Effector memory CD4-positive, alpha-beta T cell (primary cell): ENCODE results near the gene ATP23.

Experiments used
- DNase-seq, 3 donors: peaks; one replicate each; pipeline ENCODE4 v3.0.0-alpha.2; 2020
- H3K27ac ChIP-seq: 2 replicates; pipeline ENCODE4 v1.7.0; 2013; ENCODE audit warnings: mild to moderate bottlenecking, low read length, moderate library complexity; ENCODE audit not compliant: insufficient read depth, poor library complexity, severe bottlenecking
- H3K27me3 ChIP-seq: replicated peaks from 2 replicates; pipeline ENCODE4 v1.7.0; 2013; ENCODE audit warnings: mild to moderate bottlenecking, low read length; ENCODE audit not compliant: insufficient read depth, control insufficient read depth, poor library complexity, severe bottlenecking
- H3K36me3 ChIP-seq: 2 replicates; pipeline ENCODE4 v1.7.0; 2013; ENCODE audit warnings: mild to moderate bottlenecking, low read length, moderate library complexity; ENCODE audit not compliant: control insufficient read depth, insufficient read depth
- H3K4me1 ChIP-seq: 2 replicates; pipeline ENCODE4 v1.7.0; 2013; ENCODE audit warnings: low read length, mild to moderate bottlenecking; ENCODE audit not compliant: control insufficient read depth, insufficient read depth, poor library complexity, severe bottlenecking
- H3K4me3 ChIP-seq: 2 replicates; pipeline ENCODE4 v1.7.0; 2013; ENCODE audit warnings: low read length, low read depth, mild to moderate bottlenecking; ENCODE audit not compliant: insufficient read depth, poor library complexity, severe bottlenecking
- H3K9me3 ChIP-seq: 2 replicates; pipeline ENCODE4 v1.7.0; 2013; ENCODE audit warnings: mild to moderate bottlenecking, low read length, moderate library complexity; ENCODE audit not compliant: control insufficient read depth

The ATP23 gene

GRCh38 chr12:57940052-57940914 is 1.1 kb upstream of the ATP23 start:
- Histone ChIP-seq H3K36me3 (no peaks in the 10 kb centered on the region), H3K27ac (peak overlapping the region; percentile 87), H3K27me3 (no peaks in the 10 kb centered on the region), H3K4me3 (peak overlapping the region; percentile 61), H3K4me1 (peaks cover 27% of the 10 kb centered on the region), H3K9me3 (no peaks in the 10 kb centered on the region)
- no peak for DNase-seq

GRCh38 chr12:57940915-57941164 is 527 bp upstream of the ATP23 start:
- no peaks in the 10 kb centered on the region for H3K27me3 ChIP-seq
- H3K4me3 ChIP-seq, result peak overlapping the region; percentile 61
- DNase-seq, result no peak
- no peaks in the 10 kb centered on the region for H3K9me3 ChIP-seq
- peak overlapping the region; percentile 87 for H3K27ac ChIP-seq
- no peaks in the 10 kb centered on the region for H3K36me3 ChIP-seq
- peaks cover 23% of the 10 kb centered on the region for H3K4me1 ChIP-seq

- Histone ChIP-seq H3K27me3 (no peaks in the 10 kb centered on the region), H3K4me3 (no peak overlapping the region), H3K27ac (no peak overlapping the region), H3K36me3 (no peaks in the 10 kb centered on the region), H3K4me1 (peaks cover 15% of the 10 kb centered on the region), H3K9me3 (no peaks in the 10 kb centered on the region)
- no peak for DNase-seq
These were observed 2.2 kb downstream of the ATP23 start for GRCh38 chr12:57943438-57944080.

- Histone ChIP-seq H3K4me3 (no peak overlapping the region), H3K27me3 (no peaks in the 10 kb centered on the region), H3K4me1 (peaks cover 15% of the 10 kb centered on the region), H3K9me3 (no peaks in the 10 kb centered on the region), H3K27ac (no peak overlapping the region), H3K36me3 (no peaks in the 10 kb centered on the region)
- DNase-seq, result no peak
These were observed 3.1 kb downstream of the ATP23 start for GRCh38 chr12:57944313-57945023.

DNA sequence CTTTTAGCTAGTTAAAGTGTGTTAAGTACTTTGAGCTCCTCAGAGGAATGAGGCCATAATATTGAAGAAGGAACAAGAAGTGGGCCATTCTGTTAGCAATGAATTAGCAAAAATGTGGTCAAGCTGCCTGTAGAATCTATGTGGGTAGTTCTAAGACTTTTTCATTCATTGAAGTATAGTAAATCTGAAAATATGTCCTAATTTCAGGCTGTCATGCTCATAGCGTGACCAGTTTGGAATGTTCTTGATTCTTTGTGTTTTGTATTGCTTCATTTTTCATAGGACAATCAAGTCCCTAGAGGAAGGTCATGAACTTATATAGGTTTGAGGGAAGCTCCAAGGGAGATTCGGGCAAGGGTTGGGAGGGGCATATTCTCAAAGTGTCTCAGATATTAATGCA is 11.4 kb downstream of the ATP23 start:
- Histone ChIP-seq H3K27me3 (no peaks in the 10 kb centered on the region), H3K4me3 (no peak overlapping the region), H3K9me3 (no peaks in the 10 kb centered on the region), H3K27ac (no peak overlapping the region), H3K36me3 (peaks cover 19% of the 10 kb centered on the region), H3K4me1 (no peaks in the 10 kb centered on the region)
- no peak for DNase-seq

DNA sequence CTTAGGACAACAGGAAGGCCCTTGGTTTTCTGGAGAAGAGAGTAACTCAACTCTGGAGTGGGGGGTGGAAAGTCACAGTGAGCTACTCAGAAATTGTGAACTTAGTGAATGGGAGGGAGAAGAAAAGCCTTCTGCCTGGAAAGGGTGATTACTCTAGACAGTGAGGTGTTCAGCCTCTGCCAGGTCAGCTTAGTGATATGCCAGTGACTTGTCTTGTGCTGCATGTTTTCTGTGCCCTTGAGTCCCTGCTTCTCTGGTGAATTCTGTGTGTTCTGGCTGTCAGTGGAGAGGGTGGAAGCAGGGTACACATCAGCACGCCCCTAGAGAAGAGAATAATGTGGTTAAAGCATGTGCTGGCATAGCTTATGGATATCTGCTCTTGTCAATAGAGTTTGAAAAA is 13.4 kb downstream of the ATP23 start:
- Histone ChIP-seq H3K4me3 (no peak overlapping the region), H3K27me3 (no peaks in the 10 kb centered on the region), H3K36me3 (peaks cover 19% of the 10 kb centered on the region), H3K4me1 (no peaks in the 10 kb centered on the region), H3K27ac (no peak overlapping the region), H3K9me3 (no peaks in the 10 kb centered on the region)
- no peak for DNase-seq

- Histone ChIP-seq H3K36me3 (peaks cover 15% of the 10 kb centered on the region), H3K27me3 (no peaks in the 10 kb centered on the region), H3K4me3 (no peak overlapping the region), H3K27ac (no peak overlapping the region), H3K4me1 (no peaks in the 10 kb centered on the region), H3K9me3 (no peaks in the 10 kb centered on the region)
- no peak for DNase-seq
These were observed 16.8 kb downstream of the ATP23 start for GRCh38 chr12:57958061-57958657.

DNA sequence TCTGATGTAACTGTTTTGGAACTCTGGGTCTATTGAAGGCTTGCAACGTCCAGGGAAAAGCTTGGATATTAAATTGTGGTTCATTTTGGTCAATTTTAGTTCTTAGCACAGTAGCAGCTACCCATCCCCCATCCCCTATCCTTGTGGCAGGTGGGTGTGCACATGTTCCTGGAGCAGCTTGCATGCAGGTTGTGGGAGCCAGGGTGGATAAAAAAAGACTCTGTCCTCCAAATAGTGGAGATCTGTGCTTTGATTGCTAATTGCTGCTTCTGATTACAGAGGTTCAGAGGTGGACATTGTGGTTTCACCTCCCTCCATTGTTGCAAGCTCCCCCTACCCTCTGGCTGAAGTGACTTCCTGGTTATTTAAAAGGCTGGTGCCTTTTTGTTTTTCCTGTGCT is 23.1 kb downstream of the ATP23 start:
- no peaks in the 10 kb centered on the region for H3K4me1 ChIP-seq
- no peaks in the 10 kb centered on the region for H3K36me3 ChIP-seq
- no peak overlapping the region for H3K4me3 ChIP-seq
- H3K9me3 ChIP-seq, result no peaks in the 10 kb centered on the region
- no peaks in the 10 kb centered on the region for H3K27me3 ChIP-seq
- no peak overlapping the region for H3K27ac ChIP-seq
- no peak for DNase-seq

DNA sequence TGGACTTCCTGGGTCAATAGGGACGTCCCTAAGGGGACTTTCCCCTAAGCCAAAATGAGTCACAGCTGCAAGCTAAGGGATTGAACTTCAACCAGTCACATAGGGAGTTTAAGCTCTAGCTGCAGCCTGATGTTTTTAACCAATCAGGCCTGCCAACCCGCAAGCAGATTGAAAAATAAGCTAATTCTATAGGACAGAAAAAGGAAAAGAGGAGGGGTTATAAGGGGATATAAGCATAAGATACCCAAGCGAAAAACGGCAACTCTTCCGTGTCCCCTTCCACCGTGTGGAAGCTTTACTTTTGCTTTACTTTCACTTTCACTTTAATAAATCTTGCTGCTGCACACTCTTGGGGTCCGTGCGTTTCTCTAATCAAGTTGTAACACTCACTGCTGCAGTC is 24.4 kb downstream of the ATP23 start:
- no peak for DNase-seq
- no peaks in the 10 kb centered on the region for H3K36me3 ChIP-seq
- H3K4me3 ChIP-seq, result no peak overlapping the region
- no peaks in the 10 kb centered on the region for H3K27me3 ChIP-seq
- no peaks in the 10 kb centered on the region for H3K4me1 ChIP-seq
- H3K27ac ChIP-seq, result no peak overlapping the region
- no peaks in the 10 kb centered on the region for H3K9me3 ChIP-seq

DNA sequence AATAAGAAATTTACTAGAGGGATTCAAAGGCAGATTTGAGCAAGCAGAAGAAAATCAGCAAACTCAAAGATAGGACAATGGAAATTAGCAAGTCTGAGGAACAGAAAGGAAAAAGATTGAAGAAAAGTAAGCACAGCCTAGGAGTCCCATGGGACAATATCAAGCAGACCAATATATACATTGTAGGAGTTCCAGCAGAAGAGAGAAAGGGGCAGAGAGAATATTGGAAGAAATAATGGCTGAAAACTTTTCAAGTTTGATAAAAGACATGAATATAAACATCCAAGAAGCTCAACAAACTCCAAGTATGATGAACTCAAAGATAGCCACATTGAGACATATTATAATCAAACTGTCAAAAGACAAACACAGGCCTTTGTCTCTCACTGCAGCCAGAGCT is 25.2 kb downstream of the ATP23 start:
- H3K9me3 ChIP-seq, result no peaks in the 10 kb centered on the region
- H3K4me1 ChIP-seq, result no peaks in the 10 kb centered on the region
- DNase-seq, result no peak
- H3K36me3 ChIP-seq, result no peaks in the 10 kb centered on the region
- no peak overlapping the region for H3K4me3 ChIP-seq
- no peaks in the 10 kb centered on the region for H3K27me3 ChIP-seq
- H3K27ac ChIP-seq, result no peak overlapping the region
